ENCODE measurements around the gene ACVR1B. TPM values are rescaled to one million over a fixed set of nuclear protein-coding genes. Genes with fewer than 3 reads are reported as not detected.

ACVR1B gene
- total RNA-seq, 1 donor from 2014 or later, result 11.2 TPM

- no peak for DNase-seq
- no peak for ATAC-seq
- intact Hi-C loops (cut with micrococcal nuclease), result no loop called here
Measured at GRCh38 chr12:51915003-51915625, 36.4 kb upstream of the ACVR1B start.

GRCh38 chr12:51915951-51916350 is 35.5 kb upstream of the ACVR1B start:
- DNase-seq (no peak), ATAC-seq (no peak)
- intact Hi-C loops (cut with micrococcal nuclease), result no loop called here

- no peak for DNase-seq
- intact Hi-C loops (cut with micrococcal nuclease), result no loop called here
- no peak for ATAC-seq
Measured at GRCh38 chr12:51917041-51917590, 34.4 kb upstream of the ACVR1B start.

DNA sequence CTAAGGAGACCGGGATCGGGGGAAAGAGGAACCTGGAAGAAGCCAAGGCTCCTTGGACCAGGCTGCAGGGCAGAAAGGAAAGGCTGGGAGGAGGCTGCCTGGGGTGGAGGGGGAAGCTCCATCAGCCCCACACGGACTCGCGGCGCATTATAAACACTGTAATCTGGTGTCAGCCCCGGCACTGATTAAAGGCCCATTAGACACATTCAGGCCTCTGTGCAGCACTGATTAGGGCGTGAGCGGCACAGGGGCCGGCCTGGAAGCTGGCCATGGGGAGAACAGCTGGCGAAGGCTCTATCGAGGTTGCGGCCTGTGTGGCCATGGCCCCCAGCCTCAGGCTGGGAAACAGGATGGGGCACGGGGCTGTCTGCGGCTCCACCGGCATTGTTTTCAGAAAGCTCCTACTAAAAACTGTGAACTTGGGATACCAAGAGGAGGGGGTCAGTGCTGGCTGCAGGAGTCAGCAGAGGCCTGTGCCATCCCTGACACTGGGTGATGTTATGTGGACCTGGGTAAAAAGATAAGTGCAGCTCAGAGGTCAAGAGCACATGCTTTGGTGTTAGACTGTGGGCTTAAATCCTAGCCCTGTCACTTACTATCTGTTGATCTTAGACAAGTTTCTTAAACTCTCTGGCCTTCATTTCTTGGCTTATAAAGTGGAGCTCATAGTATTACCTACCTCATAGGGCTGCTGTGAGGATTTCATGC is 33.6 kb upstream of the ACVR1B start:
- ATAC-seq (no peak), DNase-seq (peak; percentile 39)
- intact Hi-C loops (cut with micrococcal nuclease), result no loop called here

- no peak for DNase-seq
- intact Hi-C loops (cut with micrococcal nuclease), result no loop called here
- no peak for ATAC-seq
Measured at GRCh38 chr12:51920046-51920445, 31.5 kb upstream of the ACVR1B start.

DNA sequence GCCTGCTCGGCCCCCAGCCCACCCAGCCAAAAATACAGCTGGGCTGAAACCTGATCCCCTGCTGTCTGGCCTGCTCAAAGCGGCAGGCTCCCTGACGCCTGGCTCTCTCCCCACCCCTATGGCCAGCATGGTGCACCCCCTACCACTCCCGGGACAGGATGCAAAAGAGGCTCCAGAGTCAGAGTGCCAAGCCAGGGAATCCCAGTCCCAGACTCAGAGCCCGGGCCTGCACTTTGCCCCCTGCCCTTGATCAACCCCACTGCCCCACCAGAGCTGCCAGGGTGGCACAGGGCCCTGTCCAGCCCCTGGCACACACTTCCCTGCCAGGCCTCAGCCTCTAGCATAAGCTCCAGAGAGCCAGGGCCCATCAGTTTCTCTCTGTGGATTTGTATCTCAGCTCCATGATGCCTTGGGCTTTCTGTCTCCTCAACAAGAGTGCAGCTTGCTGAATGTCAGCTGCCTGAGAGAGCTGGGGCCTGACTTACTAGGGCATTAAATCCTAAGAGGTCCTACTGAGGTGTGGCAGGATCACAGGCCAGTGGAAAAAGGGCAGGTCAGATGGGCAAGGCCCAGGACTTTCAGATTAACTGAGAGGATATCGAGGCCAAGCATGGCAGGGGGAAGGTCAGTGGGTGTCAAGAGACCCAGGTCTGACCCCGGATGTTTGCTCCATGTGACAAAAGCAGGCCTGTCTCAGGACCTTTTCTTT is 30.3 kb upstream of the ACVR1B start:
- no peak for ATAC-seq
- DNase-seq, result no peak
- intact Hi-C loops (cut with micrococcal nuclease), result no loop called here

DNA sequence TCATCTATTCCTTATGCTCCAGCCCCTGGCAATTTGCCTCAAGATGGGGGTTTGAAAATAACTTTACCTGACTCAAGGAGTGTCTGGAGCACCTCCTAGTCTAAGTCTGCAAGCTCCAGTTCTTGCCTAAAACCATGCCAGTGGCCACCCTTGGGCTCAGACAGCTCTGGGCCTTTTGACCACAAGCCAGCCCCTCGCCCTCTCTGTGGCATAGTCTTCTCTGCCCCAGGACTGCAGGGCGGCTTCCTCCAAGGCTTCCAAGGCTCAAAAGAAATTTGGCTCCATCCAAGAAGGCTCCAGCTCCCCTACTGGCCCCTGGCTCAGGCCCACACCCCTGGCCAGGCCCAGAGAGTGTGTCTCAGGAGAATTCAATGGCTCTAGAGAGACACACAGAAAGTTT is 29.4 kb upstream of the ACVR1B start:
- DNase-seq (no peak), ATAC-seq (no peak)
- intact Hi-C loops (cut with micrococcal nuclease), result no loop called here

DNA sequence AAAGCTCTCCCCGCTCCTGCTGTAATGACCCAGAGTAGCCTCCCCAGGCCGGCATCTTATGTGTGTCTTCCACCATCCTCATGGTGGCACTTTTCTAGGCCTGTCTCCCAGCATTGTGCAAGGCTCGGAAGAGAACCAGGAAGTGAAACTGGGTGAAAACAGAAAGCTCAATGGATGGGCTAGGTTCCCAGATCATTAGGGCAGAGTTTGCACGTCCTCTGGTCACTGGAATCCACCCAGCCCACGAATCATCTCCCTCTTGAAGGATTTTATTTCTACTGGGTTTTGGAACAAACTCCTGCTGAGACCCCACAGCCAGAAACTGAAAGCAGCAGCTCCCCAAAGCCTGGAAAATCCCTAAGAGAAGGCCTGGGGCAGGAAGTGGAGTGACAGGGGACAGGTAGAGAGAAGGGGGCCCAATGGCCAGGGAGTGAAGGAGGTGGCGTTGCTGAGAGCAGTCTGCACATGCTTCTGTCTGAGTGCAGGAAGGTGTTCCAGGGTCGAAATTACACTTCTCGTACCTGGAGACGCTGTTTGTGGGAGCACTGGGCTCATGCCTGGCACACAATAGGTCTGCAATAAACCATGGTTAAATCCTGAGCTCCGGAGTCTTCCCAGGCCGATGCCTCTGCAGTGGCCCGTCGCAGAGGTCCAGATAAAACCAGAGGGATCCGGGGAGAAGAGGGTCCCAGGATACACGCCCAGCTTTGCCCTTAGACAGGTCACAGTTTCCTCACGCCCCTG is 28.6 kb upstream of the ACVR1B start:
- intact Hi-C loops (cut with micrococcal nuclease), result no loop called here
- peak; percentile 57 for DNase-seq
- peak; percentile 66 for ATAC-seq

- peak; percentile 86 for DNase-seq
- intact Hi-C loops (cut with micrococcal nuclease), result no loop called here
- ATAC-seq, result peak; percentile 79
Measured at GRCh38 chr12:51923506-51924365, 27.8 kb upstream of the ACVR1B start.

GRCh38 chr12:51924551-51925319 is 26.8 kb upstream of the ACVR1B start:
- ATAC-seq (no peak), DNase-seq (no peak)
- intact Hi-C loops (cut with micrococcal nuclease), result no loop called here

DNA sequence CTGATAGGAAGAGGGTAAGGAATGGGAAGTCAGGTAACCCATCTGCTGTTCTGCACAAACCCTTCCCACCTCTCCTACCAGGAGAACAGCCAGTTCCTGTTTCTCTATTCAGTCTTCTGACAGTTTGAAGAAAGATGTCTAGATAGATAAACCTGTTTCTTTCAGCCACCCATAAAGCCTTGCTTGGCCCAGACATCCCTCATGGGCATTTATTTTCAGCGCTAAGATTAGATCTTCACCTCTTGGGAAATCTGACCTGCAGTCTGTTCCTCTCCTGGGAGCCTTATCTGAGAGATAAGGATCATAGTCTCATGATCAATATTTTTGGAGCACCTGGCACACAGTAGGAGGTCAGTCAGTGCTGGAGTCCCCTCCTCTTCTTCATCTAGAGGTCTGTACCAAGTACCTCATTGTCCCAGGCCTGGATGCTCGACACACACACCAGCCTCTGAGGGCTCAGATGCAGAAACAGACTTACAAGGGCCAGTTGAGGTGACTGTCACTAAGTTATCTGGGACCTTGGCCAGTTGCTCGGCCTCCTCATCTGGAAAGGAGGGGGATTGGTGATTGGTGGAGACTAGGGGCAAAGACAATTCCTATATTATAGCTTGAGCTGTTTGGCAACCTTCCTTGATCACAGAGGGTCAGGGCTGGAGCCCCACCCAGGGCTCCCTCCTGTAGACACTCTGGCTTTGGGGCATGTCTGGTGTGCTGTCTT is 26.0 kb upstream of the ACVR1B start:
- intact Hi-C loops (cut with micrococcal nuclease), result no loop called here
- no peak for ATAC-seq

DNA sequence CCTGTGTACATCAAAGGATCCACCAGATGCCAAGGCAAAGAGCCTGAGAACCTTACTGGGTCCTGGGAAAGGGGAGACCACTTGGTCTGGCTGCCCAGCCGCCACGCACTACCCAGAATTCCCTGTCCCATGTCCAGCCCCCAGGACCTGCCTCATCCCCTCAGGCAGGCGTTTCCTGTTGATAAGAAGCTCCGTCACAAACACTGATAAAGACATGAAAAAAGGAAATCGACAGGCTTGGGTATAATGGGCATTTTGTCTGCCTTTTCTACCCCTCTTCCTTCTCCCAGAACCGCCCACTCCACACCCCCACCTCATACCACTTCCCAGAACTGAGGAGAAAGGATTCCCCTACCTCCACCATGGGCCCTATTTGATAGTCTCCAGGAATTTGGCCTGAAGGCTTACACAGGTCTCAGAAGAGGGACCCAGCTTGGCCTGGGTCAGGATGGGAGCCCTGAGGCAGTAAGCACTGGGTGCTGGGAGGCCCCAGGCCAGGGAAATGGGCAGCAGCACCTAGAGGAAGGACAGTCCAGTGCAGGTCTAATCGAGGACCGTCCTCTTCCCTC is 25.4 kb upstream of the ACVR1B start:
- intact Hi-C loops (cut with micrococcal nuclease), result no loop called here
- peak; percentile 1 for ATAC-seq
- no peak for DNase-seq

More for the DNA sequence above, 26.0 kb upstream of the ACVR1B start:
- DNase-seq, result no peak

DNA sequence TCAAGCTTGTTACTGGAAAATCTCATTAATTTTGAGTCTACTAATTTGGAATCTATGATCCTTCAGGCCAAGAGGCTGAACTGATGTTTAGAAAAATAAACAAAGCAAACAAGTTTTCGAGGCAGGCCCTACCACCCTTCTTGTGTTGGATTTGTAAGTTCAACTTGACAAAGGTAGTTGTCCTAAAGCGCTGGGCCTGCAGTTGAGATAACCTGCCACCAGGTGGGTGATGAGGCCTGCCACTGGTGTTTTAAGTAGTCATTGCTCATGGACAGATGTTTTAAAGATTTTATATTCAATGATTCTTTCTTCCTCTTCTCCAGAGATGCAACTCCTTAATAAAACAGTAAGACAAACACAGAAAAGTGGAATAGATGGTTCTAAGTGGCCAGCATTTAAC is 24.8 kb upstream of the ACVR1B start:
- DNase-seq (no peak), ATAC-seq (no peak)
- intact Hi-C loops (cut with micrococcal nuclease), result no loop called here

DNA sequence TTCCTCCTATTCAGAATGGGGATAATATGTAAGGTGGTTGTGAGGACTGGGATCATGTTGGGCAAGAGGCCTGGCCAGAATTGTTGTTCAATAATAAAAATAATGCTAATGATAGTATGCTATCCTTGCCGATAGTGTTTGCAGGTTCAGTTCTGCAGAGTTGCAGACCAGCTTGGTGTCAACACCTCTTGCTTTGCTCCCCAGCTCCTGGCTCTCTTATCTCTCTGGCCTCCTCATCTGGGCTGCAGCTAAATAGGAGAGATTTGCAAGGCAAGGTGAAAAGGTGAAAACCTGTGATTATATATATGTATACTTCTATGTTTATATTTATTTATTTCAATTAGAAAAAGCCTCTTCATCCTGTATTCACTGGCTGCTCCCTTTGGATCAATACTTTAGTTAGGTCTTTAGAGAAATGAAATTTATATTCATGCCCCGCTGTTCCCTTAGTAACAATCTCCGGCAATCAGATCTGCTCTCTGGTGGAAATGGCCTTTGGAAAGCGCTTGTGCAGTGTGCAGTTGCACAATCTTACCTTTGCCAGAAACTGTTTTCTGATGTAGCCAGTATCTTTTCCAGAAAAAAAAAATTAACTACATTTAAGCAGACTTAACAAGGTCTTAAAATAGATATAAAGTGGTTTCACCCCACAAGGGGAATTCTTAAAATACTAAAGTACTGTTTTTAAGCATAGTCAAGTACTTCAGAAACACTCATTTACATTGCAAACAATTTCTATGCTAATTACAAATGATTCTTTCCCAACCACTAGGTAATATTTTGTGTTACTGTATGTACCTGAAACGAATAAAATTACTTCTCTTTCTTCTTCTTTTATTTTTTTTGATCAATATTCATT is 19.1 kb upstream of the ACVR1B start:
- peak; percentile 66 for ATAC-seq
- intact Hi-C loops (cut with micrococcal nuclease), result no loop called here
- DNase-seq, result no peak

- ATAC-seq, result no peak
Measured at GRCh38 chr12:51934080-51934479, 17.4 kb upstream of the ACVR1B start.

DNA sequence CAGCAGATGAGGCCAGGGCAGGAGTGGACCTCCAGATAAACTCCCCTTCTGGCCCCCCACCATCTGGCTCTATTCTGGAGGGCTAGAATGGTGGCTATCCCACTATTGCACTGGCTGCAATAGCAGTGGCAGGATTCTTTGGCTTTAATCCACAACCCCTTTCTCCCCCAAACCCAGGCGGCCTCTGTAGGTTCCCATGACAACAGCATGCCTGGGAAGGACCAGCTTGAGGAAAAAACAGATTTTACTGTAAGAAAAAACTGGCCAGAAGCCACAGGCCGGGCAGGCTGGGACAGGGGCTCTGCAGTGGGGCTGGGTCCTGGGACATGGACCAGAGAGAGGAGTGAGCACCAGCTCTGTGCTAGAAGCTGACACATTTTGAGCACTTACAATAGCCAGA is 13.6 kb upstream of the ACVR1B start:
- DNase-seq (no peak), ATAC-seq (no peak)
- intact Hi-C loops (cut with micrococcal nuclease), result no loop called here

More at GRCh38 chr12:51934080-51934479, 17.4 kb upstream of the ACVR1B start:
- no peak for DNase-seq
- intact Hi-C loops (cut with micrococcal nuclease), result no loop called here

All from left ventricle myocardium superior (tissue), 1 donor.